NOMO-1 (cell line): ENCODE data around the gene DOCK3.
"Not testable (repeated sequence)": the region's sequence is repeated elsewhere in the genome, so short reads cannot be mapped to it uniquely, and the experiment has no call there.

Source experiments
- DNase-seq, 2 experiments: peaks; one replicate each; lab custom pipeline; 2025; ENCODE audit not compliant: unreplicated experiment in 2 of 2; lab: John Stamatoyannopoulos, UW

Gene DOCK3

DNA sequence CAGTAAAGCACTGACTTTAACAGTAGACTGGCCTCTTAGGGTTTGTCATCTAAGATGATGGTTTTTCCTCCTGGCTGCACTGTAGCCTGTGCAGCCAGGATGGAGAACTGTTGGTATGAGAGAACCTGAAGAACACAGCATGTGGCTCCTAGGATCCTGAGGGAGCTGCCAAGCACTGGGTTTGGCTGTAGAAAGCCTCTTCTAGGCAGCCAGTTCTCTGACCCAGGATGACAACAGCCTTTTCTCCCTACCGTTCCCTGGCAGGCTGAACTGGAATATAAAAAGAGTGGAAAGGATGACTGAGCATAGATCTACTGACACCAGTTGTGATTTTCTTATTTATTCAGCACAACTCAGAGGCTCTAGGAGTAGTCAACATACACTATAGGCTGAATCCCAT lies 676.0 kb downstream of the DOCK3 start:
- no peak for DNase-seq

DNA sequence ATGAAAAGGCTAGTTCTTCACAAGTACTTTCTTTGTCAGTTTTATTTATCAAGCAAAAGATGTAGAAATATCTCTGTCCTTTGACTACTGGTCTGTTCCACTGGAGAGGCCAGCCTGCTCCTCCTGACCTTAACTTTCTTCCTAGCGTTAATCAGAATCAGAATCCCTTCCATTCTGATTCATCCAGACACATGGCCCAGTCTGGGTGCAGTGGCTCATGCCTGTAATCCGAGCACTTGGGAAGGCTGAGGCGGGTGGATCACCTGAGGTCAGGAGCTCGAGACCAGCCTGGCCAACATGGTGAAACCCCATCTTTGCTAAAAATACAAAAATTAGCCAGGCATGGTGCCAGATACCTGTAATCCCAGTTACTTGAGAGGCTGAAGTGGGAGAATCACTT lies 678.4 kb downstream of the DOCK3 start:
- no peak for DNase-seq

DNA sequence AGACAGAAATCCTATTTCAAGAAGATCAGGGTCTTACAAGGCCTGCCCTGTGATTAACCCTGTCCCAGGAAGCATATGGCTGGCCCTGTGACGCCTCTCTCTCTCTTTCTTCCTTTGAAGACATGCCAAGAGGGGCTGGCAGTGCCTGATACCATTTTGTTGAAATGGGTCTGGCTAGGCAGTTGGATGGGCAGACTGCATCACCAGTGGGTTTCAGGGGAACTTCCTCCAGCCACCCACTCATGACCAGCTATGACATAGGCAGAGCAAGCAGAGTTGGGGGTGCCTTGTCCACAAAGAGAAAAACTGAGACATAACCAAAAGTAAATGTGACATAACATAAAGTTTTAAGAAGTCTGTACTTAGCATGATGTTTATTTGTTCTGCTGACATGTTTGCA lies 679.0 kb downstream of the DOCK3 start:
- no peak for DNase-seq

DNA sequence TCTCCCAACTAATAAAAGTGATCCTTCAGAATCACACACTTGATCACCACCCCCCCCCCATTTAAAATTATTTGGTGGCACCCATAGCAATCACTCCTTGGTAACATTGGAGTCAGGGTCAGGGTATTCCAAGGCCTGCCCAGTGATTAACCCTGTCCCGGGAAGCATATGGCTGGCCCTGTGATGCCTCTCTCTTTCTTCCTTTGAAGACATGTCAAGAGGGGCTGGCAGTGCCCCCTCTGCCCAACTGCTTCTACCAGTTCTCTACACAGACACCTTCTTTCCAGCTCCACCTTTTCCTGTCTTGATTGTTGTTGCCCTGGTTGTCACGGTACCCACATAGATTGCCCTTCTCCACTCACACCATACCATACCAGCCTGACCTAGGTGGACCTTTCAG lies 679.4 kb downstream of the DOCK3 start:
- no peak for DNase-seq

DNA sequence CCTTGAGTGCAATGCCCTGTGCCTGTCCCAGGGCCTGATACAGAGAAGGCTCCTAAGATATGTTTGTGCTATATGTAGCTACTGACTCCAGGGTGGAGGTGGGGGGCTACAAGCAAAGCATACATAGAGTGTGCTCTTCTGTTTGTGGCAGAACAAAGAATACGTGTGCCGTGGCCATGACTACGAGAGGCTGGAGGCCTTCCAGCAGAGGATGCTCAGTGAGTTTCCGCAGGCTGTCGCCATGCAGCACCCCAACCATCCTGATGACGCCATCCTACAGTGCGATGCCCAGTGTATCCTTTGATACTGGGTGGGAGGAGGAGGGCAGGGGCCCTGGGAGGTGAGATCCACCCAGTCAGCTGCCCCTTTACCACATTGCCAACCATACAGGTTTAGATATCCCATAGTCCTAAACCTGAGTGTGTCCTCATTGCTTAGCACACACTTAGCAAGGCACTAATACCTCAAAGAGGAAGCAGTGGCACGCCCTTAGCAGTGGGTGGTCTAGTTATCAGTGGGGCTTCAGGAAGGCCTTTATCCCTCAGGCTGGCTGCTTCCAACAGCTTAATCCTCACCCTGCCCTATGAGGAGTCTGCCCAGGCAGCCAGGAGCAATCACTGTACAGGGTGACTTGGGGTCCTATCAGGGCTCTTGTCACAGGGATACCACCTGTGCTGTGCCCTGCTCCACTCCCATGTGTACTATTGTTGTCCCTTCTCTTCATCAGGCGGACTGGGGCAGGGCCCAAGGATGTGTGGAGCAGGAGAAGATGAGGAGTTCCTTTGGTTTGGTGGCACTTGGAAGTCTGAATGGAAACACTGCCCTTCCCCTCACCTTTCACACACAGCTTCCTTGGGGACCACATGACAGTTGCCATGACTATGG lies 680.2 kb downstream of the DOCK3 start:
- DNase-seq: no peak

DNA sequence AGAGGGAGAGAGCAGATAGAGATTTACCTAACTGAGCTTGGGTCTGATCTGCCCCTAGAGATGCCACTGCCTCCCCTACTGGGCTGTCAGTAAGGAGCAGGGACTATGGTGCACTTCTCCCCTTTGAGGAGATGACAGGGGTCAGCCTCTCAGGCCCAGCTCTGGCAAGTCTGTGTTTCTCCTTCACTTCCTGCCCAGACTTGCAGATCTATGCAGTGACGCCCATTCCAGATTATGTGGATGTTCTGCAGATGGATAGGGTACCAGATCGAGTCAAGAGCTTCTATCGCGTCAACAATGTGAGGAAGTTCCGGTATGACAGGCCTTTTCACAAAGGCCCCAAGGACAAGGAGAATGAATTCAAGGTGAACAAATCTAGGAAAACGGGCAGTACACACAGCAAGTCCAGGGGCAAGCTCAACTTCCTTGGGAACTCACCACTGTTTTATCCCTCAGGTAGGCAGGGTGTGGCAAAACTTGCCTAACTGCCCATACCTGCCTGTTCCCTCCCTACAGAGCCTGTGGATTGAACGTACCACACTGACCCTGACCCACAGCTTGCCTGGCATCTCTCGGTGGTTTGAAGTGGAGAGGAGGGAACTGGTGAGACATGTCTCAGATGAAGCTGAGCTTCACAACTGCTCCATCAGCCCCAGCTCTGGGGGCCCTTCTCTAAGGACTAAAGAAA lies 681.3 kb downstream of the DOCK3 start:
- no peak for DNase-seq

DNA sequence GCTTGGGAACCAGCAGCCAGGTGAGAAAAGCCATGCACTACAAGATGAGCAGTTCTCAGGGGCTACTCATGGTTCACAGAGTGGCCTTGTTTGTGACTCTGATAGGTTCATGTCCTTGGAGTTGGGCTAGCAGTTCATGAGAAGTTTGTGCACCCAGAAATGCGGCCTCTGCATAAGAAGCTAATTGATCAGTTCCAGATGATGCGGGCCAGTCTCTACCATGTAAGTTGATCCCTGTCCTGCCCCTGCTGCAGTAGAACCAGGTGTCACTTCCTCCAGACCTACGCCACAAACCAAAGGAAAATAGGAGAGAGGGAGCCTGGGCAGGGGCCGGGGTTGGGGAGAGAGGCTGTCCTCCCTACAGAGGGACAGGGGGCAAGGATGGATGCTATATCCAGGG lies 683.1 kb downstream of the DOCK3 start:
- DNase-seq: no peak

DNA sequence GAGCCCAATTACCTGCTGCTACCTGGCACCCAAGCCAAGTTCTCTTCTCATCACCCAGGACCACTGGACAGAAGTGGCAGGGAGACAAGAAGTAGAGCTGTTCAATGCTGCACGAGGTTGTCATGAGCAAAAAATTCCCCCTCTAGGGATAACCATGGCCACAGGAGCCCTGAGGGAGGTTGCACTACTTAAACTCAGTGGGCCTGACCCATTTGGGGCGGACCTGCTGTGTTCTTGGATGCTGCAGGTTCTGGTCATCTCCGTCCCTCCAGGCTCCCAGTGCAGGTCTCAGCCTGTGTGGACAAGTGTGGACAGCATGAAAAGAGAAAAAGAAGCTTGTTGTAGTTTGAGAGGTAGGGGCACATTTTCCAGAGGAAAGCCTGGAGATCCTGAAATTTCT lies 684.3 kb downstream of the DOCK3 start:
- no peak for DNase-seq

DNA sequence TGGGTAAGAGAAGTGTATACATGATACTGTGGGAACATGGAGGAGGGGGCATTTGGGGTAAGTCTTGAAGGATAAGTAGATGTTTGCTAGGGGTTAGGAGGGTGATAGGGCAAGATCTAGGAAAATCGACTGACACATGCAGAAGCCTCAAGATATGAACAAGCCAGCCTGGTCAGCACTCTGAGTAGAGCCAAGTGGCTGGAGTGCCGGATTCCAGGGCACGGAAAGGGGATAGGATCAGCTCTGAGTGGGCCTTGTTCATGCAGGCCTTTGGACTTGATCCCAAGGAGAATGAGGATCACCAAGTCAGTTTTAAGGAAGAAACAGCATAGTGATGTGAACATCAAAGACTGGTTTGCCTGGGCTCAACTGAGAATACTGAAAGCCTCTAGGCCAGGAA lies 686.1 kb downstream of the DOCK3 start:
- no peak for DNase-seq

DNA sequence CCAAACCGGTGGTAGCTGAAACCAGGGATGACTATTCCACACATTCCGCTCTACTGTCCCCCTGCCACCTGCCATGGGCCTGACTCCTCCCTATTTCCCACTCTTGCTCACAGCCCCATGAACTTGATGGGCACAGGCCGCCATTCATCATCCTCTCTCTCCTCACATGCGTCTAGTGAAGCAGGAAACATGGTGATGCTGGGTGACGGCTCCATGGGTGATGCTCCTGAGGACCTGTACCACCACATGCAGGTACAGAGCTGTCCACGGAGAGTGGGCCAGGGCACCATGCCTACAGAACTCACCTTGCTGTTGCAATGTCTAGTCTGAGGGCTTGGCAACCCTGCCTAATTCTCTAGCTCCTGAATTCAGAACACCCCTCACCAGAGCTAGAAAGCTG lies 687.0 kb downstream of the DOCK3 start:
- DNase-seq: no peak

DNA sequence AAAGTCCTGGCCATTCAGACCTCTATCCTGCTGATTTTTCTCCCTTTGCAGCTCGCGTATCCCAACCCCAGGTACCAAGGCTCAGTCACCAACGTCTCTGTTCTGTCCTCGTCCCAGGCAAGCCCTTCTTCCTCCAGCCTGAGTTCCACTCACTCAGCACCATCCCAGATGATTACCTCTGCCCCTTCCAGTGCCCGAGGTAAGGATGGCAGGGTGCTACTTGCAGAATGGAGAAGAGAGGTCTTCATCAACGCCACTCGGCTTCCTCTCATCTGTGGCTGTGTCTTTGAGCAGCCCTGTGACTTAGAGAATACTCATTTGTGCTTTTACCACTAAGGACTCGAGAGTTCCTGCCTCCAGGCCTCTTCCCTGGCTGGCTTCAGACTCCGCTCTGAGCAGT lies 687.7 kb downstream of the DOCK3 start:
- DNase-seq: no peak

DNA sequence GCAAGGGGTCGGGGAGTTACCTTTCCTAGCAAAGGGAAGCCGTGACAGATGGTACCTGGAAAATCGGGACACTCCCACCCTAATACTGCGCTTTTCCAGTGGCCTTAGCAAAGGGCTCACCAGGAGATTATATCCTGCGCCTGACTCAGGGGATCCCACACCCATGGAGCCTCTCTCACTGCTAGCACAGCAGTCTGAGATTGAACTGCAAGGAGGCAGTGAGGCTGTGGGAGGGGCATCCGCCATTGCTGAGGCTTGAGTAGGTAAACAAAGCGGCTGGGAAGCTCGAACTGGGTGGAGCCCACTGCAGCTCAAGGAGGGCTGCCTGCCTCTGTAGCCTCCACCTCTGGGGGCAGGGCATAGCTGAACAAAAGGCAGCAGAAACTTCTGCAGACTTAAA lies 693.5 kb downstream of the DOCK3 start:
- not testable (repeated sequence) for DNase-seq

DNA sequence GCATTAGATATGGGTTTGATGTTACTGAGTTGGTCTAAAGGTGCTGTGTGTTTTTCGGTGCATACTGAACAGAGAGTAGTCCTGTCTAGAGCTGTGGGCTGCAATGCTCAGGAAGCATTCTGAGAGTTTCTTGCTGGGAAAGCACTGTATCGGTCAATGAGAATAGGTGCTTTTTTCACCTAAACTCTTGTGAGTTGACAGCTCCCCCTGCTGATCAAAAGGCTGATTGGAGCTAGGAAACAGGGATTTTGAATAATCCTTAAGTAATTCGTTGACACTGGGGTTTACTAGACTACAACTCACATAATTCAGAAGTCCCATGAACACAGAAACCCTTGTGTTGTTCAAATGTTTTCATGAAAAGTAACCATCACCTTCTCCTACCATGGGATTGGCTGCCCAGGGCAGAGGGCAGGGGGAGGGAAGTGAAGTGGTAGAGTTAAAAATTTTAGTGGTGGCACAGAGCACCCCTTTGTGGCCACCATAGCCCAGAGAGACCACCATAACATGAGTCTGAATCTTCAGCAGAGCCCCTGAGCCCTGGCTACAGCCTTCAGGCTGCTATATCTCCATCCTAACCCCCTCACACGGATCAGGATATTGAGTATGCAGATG lies 697.3 kb downstream of the DOCK3 start:
- peak in 1 of 2 experiments; percentile 48 for DNase-seq

DNA sequence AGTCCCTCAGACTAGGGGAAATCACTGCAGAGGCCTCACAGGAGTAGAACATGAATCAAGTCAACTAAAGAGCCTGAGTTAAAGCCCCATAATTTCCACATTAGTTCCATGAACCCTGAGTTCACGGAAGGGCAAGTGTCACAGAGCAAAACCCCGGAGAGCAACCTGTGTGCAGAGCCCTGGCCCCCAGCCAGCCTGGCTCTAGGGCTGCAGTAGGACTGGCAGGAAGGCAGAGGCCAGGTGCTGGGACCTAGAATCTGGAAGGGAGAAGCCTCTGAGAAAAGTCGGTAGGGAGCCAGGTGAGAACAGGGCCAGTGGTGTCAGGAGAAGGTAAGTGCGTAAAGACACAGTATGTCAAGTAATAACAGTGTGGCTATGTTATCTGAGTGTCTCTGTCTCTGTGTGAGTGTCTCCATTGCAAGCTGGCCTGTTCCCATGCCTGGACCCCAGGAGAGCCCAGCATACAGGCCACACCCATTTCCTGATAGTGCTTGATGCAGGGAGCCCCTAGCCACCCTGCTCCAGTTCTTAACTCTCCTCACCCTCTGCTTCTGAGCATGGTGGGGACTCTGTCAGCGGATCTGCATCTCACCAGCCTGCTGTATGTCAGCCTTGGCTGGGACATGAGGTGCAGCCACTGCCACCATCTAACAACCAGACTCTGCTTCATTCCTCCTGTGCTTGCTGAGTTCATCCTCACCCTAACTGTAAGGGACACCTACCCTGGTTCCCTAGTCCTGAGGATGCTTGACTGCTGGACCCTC lies 699.1 kb downstream of the DOCK3 start:
- no peak for DNase-seq

DNA sequence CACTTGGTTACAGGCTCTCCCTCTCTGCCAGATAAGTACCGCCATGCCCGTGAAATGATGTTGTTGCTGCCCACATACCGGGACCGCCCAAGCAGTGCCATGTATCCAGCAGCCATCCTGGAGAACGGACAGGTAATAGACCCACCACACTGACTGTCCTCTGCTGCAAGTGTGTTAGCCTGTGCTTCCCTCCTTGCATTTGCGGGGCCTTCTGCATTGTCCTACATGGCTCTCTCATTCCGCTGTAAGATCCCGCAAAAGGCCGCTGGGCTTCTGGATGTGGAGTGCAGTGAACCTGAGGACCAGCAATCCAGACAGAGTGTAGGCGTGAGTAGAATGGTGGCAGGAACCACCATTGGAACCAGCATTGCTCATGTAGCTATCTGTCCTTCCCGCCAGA lies 699.7 kb downstream of the DOCK3 start:
- DNase-seq: no peak

DNA sequence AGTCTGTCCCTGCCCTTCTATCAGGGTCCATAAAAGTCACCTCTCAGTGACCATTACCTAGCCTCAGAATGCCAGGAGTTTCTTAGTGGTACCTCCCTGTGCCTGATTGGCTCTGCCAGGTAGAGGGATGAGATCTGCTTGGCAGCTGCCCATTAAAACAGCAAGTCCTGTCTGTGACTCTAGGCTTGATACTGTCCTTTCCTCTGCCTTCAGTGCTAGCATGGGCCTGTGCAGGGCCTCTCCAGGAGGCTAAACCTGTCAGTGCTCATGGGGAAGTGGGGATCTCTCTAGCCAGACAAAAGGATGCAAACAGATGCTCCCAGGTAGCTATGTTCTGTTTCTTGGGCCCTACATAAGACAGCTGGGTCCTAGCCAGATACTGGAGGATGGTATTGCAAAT lies 700.4 kb downstream of the DOCK3 start:
- no peak for DNase-seq

DNA sequence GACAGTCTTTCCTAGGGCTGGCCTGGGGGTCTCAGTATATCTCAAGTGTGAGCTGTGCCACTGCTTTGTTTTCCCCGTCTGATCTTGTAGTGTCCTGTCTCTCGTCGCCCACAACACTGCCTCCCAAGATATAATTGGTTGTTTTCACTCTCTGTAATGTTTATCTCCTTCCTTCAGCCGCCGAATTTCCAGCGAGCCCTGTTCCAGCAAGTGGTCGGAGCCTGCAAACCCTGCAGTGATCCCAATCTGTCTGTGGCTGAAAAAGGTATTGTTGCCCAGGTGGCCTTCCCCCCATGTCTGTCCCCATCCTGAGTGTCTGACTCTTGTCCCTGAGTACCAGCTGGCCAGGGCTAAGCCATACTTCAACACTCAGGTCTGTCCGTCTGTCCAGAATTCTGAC lies 700.8 kb downstream of the DOCK3 start:
- DNase-seq: no peak

DNA sequence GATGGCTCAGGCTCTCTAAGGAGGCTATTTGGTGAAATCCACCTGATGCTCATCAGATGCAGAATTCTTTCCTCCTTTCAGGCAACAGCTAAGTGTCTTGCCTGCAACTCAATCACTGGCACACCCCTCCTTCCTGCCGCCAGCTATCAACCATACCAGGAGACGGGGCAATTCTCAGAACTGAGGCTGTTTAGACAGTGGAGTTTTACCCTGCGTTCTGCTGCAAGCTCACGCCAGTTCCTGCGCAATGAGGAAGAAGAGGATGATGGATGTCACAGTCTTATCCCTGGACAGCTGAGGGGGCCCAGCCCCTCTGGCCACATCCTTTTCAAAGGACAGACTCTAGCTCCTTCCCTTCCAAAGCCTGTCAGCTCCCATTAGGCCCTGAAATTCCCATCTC lies 703.3 kb downstream of the DOCK3 start:
- no peak for DNase-seq

DNA sequence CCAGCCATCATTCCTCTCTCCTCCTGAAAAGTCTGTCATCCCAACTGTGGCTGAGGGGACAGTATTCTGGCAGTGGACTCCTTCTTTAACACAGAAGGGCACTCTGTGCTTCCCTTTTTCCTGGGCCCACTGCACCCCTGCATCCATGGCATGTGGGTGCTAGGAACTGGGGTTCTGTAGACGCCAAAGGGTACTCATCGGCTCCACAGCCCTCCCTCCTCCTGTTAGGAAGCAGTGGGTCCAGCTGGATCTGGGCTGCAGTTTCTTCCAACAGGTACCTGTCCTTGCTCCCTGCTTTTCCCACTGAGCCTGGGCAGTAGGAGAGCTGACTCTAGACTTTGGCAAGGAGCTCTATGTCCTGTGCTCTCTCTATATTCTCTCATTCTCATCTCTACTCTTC lies 704.0 kb downstream of the DOCK3 start:
- no peak for DNase-seq

DNA sequence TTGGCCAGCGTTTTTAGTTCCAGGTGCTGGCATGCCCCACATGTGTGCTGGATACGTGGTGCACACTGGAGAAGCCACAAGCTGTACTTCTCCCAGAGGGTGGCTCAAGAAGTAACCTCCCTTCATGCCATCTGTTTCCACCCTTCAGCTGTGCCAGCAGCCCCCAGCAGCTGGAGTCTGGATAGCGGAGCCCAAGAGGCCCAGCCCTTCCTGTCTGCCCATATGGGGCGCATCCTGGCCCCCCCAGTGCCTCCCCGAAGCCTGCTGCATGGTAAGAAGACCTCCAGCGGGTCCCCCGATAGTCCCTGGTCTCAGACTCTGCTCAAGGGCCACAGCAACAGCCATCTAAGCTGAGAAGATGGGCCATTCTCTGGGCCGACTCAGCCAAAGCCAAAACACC lies 704.6 kb downstream of the DOCK3 start:
- no peak for DNase-seq

DNA sequence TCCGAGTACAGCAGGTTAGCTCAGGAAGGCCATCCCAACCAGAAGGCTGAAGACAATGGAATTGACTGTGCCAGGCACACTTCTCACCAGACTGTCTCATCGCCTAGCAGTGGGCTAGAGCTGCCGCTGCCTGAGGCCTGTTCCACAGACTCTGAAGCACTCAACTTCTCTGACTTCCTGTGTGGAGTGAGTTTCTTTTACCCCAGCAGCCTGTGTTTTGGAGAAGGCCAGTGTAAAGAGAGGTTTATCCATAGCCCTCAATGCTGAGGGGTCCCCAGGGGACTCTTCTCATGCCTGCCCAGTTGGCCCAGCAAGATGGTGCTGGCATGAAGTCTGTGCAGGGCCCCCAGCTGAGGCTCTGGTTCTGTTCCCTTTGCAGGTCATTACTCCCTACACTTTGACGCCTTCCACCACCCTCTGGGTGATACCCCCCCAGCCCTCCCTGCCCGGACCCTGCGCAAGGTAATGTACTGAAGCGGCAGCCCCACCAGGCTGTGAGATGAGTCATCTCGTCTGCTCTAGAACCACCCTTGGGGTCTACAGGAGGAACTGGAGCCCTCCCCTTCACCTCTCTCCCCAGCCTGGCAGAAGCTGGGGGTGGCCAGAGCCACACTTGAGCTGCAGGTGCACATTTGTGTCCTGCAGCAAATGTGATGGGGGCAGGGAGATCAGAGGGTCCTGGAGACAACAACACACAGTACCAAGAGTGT lies 705.2 kb downstream of the DOCK3 start:
- DNase-seq: no peak
